Measurements from ENCODE around the gene CAMK1D.
"Not testable (repeated sequence)": the region's sequence is repeated elsewhere in the genome, so short reads cannot be mapped to it uniquely, and the experiment has no call there.

The CAMK1D gene

GRCh38 chr10:12353399-12354242, 4.3 kb downstream of the CAMK1D start:
- H3K4me1 ChIP-seq (ENCODE audit: control insufficient read depth, insufficient read depth, low read length): peaks cover 29% of the 10 kb centered on the region
- no peak overlapping the region for H3K9ac ChIP-seq (ENCODE audit: low read length in 2 of 2)
- H3K36me3 ChIP-seq (ENCODE audit: control insufficient read depth in 2 of 2, insufficient read depth in 2 of 2, low read length in 2 of 2): no peaks in the 10 kb centered on the region
- H3K4me3 ChIP-seq (ENCODE audit: low read length in 2 of 2): no peak overlapping the region
- no peak overlapping the region for H3K27ac ChIP-seq (ENCODE audit: low read length)
- no peaks in the 10 kb centered on the region for H3K9me3 ChIP-seq (ENCODE audit: control insufficient read depth in 2 of 2, low read length in 2 of 2)
- H3K27me3 ChIP-seq (ENCODE audit: control insufficient read depth in 1 of 2, insufficient read depth in 2 of 2, low read length in 2 of 2): no peaks in the 10 kb centered on the region

- not testable (repeated sequence) for H3K27ac ChIP-seq (ENCODE audit: low read length); H3K9me3 ChIP-seq (ENCODE audit: control insufficient read depth in 2 of 2, low read length in 2 of 2); H3K27me3 ChIP-seq (ENCODE audit: control insufficient read depth in 1 of 2, insufficient read depth in 2 of 2, low read length in 2 of 2); H3K9ac ChIP-seq (ENCODE audit: low read length in 2 of 2); H3K36me3 ChIP-seq (ENCODE audit: control insufficient read depth in 2 of 2, insufficient read depth in 2 of 2, low read length in 2 of 2); H3K4me3 ChIP-seq (ENCODE audit: low read length in 2 of 2)
- H3K4me1 ChIP-seq (ENCODE audit: control insufficient read depth, insufficient read depth, low read length): peaks cover 39% of the 10 kb centered on the region
Measured at GRCh38 chr10:12354696-12355095, 5.3 kb downstream of the CAMK1D start.

GRCh38 chr10:12355384-12355783, 6.0 kb downstream of the CAMK1D start:
- H3K4me3 ChIP-seq (ENCODE audit: low read length in 2 of 2): no peak overlapping the region
- no peaks in the 10 kb centered on the region for H3K9me3 ChIP-seq (ENCODE audit: control insufficient read depth in 2 of 2, low read length in 2 of 2)
- no peak overlapping the region for H3K9ac ChIP-seq (ENCODE audit: low read length in 2 of 2)
- H3K27me3 ChIP-seq (ENCODE audit: control insufficient read depth in 1 of 2, insufficient read depth in 2 of 2, low read length in 2 of 2): no peaks in the 10 kb centered on the region
- H3K4me1 ChIP-seq (ENCODE audit: control insufficient read depth, insufficient read depth, low read length): peaks cover 35% of the 10 kb centered on the region
- no peaks in the 10 kb centered on the region for H3K36me3 ChIP-seq (ENCODE audit: control insufficient read depth in 2 of 2, insufficient read depth in 2 of 2, low read length in 2 of 2)
- no peak overlapping the region for H3K27ac ChIP-seq (ENCODE audit: low read length)

- H3K36me3 ChIP-seq (ENCODE audit: control insufficient read depth in 2 of 2, insufficient read depth in 2 of 2, low read length in 2 of 2): no peaks in the 10 kb centered on the region
- H3K9me3 ChIP-seq (ENCODE audit: control insufficient read depth in 2 of 2, low read length in 2 of 2): no peaks in the 10 kb centered on the region
- no peak overlapping the region for H3K9ac ChIP-seq (ENCODE audit: low read length in 2 of 2)
- H3K4me3 ChIP-seq (ENCODE audit: low read length in 2 of 2): no peak overlapping the region
- H3K27ac ChIP-seq (ENCODE audit: low read length): peak overlapping the region; percentile 11
- peaks cover 24% of the 10 kb centered on the region for H3K4me1 ChIP-seq (ENCODE audit: control insufficient read depth, insufficient read depth, low read length)
- H3K27me3 ChIP-seq (ENCODE audit: control insufficient read depth in 1 of 2, insufficient read depth in 2 of 2, low read length in 2 of 2): no peaks in the 10 kb centered on the region
Measured at GRCh38 chr10:12357525-12358151, 8.3 kb downstream of the CAMK1D start.

- no peaks in the 10 kb centered on the region for H3K36me3 ChIP-seq (ENCODE audit: control insufficient read depth in 2 of 2, insufficient read depth in 2 of 2, low read length in 2 of 2)
- H3K9ac ChIP-seq (ENCODE audit: low read length in 2 of 2): no peak overlapping the region
- no peaks in the 10 kb centered on the region for H3K9me3 ChIP-seq (ENCODE audit: control insufficient read depth in 2 of 2, low read length in 2 of 2)
- H3K27me3 ChIP-seq (ENCODE audit: control insufficient read depth in 1 of 2, insufficient read depth in 2 of 2, low read length in 2 of 2): no peaks in the 10 kb centered on the region
- peak overlapping the region in 1 of 2 donors; percentile 35 for H3K4me3 ChIP-seq (ENCODE audit: low read length in 2 of 2)
- peaks cover 15% of the 10 kb centered on the region for H3K4me1 ChIP-seq (ENCODE audit: control insufficient read depth, insufficient read depth, low read length)
- H3K27ac ChIP-seq (ENCODE audit: low read length): peak overlapping the region; percentile 11
Measured at GRCh38 chr10:12358863-12359564, 9.7 kb downstream of the CAMK1D start.

- no peaks in the 10 kb centered on the region for H3K9me3 ChIP-seq (ENCODE audit: control insufficient read depth in 2 of 2, low read length in 2 of 2)
- peaks cover 14% of the 10 kb centered on the region for H3K4me1 ChIP-seq (ENCODE audit: control insufficient read depth, insufficient read depth, low read length)
- no peaks in the 10 kb centered on the region for H3K27me3 ChIP-seq (ENCODE audit: control insufficient read depth in 1 of 2, insufficient read depth in 2 of 2, low read length in 2 of 2)
- no peak overlapping the region for H3K9ac ChIP-seq (ENCODE audit: low read length in 2 of 2)
- H3K4me3 ChIP-seq (ENCODE audit: low read length in 2 of 2): no peak overlapping the region
- no peaks in the 10 kb centered on the region for H3K36me3 ChIP-seq (ENCODE audit: control insufficient read depth in 2 of 2, insufficient read depth in 2 of 2, low read length in 2 of 2)
- H3K27ac ChIP-seq (ENCODE audit: low read length): no peak overlapping the region
Measured at GRCh38 chr10:12360461-12360860, 11.1 kb downstream of the CAMK1D start.

- H3K27ac ChIP-seq (ENCODE audit: low read length); H3K36me3 ChIP-seq (ENCODE audit: control insufficient read depth in 2 of 2, insufficient read depth in 2 of 2, low read length in 2 of 2): not testable (repeated sequence)
Measured at GRCh38 chr10:12361115-12361514, 11.8 kb downstream of the CAMK1D start.

GRCh38 chr10:12364559-12364958, 15.2 kb downstream of the CAMK1D start:
- Histone ChIP-seq H3K36me3 (ENCODE audit: control insufficient read depth in 2 of 2, insufficient read depth in 2 of 2, low read length in 2 of 2) (no peaks in the 10 kb centered on the region), H3K27me3 (ENCODE audit: control insufficient read depth in 1 of 2, insufficient read depth in 2 of 2, low read length in 2 of 2) (no peaks in the 10 kb centered on the region), H3K4me3 (ENCODE audit: low read length in 2 of 2) (no peak overlapping the region), H3K9ac (ENCODE audit: low read length in 2 of 2) (no peak overlapping the region), H3K9me3 (ENCODE audit: control insufficient read depth in 2 of 2, low read length in 2 of 2) (no peaks in the 10 kb centered on the region), H3K4me1 (ENCODE audit: control insufficient read depth, insufficient read depth, low read length) (peaks cover 8% of the 10 kb centered on the region), H3K27ac (ENCODE audit: low read length) (no peak overlapping the region)

More at GRCh38 chr10:12361115-12361514, 11.8 kb downstream of the CAMK1D start:
- H3K4me1 ChIP-seq (ENCODE audit: control insufficient read depth, insufficient read depth, low read length): peaks cover 14% of the 10 kb centered on the region
- H3K4me3 ChIP-seq (ENCODE audit: low read length in 2 of 2); H3K9me3 ChIP-seq (ENCODE audit: control insufficient read depth in 2 of 2, low read length in 2 of 2); H3K27me3 ChIP-seq (ENCODE audit: control insufficient read depth in 1 of 2, insufficient read depth in 2 of 2, low read length in 2 of 2); H3K9ac ChIP-seq (ENCODE audit: low read length in 2 of 2): not testable (repeated sequence)

- Histone ChIP-seq H3K4me3 (ENCODE audit: low read length in 2 of 2) (no peak overlapping the region), H3K27me3 (ENCODE audit: control insufficient read depth in 1 of 2, insufficient read depth in 2 of 2, low read length in 2 of 2) (no peaks in the 10 kb centered on the region), H3K4me1 (ENCODE audit: control insufficient read depth, insufficient read depth, low read length) (peaks cover 6% of the 10 kb centered on the region), H3K27ac (ENCODE audit: low read length) (no peak overlapping the region), H3K36me3 (ENCODE audit: control insufficient read depth in 2 of 2, insufficient read depth in 2 of 2, low read length in 2 of 2) (no peaks in the 10 kb centered on the region), H3K9me3 (ENCODE audit: control insufficient read depth in 2 of 2, low read length in 2 of 2) (no peaks in the 10 kb centered on the region), H3K9ac (ENCODE audit: low read length in 2 of 2) (no peak overlapping the region)
Measured at GRCh38 chr10:12367272-12367671, 17.9 kb downstream of the CAMK1D start.

- Histone ChIP-seq H3K4me1 (ENCODE audit: control insufficient read depth, insufficient read depth, low read length) (peaks cover 6% of the 10 kb centered on the region), H3K9me3 (ENCODE audit: control insufficient read depth in 2 of 2, low read length in 2 of 2) (no peaks in the 10 kb centered on the region), H3K27me3 (ENCODE audit: control insufficient read depth in 1 of 2, insufficient read depth in 2 of 2, low read length in 2 of 2) (no peaks in the 10 kb centered on the region), H3K9ac (ENCODE audit: low read length in 2 of 2) (no peak overlapping the region), H3K27ac (ENCODE audit: low read length) (no peak overlapping the region), H3K4me3 (ENCODE audit: low read length in 2 of 2) (no peak overlapping the region), H3K36me3 (ENCODE audit: control insufficient read depth in 2 of 2, insufficient read depth in 2 of 2, low read length in 2 of 2) (no peaks in the 10 kb centered on the region)
Measured at GRCh38 chr10:12369982-12370381, 20.6 kb downstream of the CAMK1D start.

Measured in stomach smooth muscle (tissue), 2 donors.